Stimulated activated CD4-positive, alpha-beta T cell treated with anti-CD3 and anti-CD28 coated beads, Interleukin-12 subunit alpha, Interleukin-12 subunit beta, amount 100 ng/mL, for 48 hours (primary cell): ENCODE data around the gene BRAP.
A peak's percentile ranks its signal among the peaks of the same experiment; 100 is the strongest.
"Not testable (repeated sequence)": the region's sequence is repeated elsewhere in the genome, so short reads cannot be mapped to it uniquely, and the experiment has no call there.

ENCODE experiments used
- DNase-seq, 3 donors: peaks; one replicate each; pipeline ENCODE4 v3.0.0-alpha.2; 2020; ENCODE audit warnings: low read depth in 2 of 3, low spot score in 1 of 3

BRAP gene, protein sequence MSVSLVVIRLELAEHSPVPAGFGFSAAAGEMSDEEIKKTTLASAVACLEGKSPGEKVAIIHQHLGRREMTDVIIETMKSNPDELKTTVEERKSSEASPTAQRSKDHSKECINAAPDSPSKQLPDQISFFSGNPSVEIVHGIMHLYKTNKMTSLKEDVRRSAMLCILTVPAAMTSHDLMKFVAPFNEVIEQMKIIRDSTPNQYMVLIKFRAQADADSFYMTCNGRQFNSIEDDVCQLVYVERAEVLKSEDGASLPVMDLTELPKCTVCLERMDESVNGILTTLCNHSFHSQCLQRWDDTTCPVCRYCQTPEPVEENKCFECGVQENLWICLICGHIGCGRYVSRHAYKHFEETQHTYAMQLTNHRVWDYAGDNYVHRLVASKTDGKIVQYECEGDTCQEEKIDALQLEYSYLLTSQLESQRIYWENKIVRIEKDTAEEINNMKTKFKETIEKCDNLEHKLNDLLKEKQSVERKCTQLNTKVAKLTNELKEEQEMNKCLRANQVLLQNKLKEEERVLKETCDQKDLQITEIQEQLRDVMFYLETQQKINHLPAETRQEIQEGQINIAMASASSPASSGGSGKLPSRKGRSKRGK

DNA sequence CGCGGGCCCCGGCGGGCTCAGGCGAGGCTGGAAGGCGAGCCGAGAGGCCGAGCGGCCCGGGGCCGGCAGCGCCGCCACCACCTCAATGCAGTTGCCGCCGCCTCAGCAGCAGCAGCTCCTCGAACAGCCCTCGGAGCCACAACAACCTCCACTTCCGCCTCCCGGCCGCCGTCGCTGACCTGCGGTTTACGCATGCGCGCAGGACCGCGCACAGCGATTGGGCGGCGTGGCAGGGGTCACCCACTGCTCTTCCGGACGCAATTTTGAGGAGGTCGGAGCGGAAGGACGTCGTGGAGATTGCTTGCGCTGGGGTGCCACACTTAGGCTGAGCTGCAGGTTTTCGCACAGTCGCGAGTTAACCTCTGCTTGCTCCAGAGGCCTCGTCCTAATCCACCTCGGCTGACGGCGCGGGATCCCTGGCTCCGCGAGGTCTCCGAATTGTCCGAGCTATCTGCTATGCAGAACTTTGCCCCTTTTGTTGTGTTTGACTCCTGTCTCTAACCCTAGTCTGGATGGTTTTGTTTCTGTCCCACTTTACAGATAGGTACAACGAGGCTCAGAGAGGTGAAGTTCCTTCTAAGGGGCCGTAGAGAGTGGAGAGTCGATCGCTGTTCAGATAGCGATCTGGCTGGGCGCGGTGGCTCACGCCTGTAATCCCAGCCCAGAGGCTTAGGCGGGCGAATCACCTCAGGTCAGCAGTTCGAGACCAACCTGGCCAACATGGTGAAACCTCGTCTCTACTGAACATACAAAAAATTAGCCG lies at the start of gene BRAP, which contains the start of gene ACAD10:
Gene BRAP (minus strand): TSS at position 146 of the 763 bp plus-strand sequence. CDS start 164 bp downstream, outside the sequence.
Gene ACAD10 (plus strand): TSS at position 243 of the 763 bp plus-strand sequence. CDS start 6,657 bp downstream, outside the sequence.
- peak; percentile 87 to 90 (median 88) for DNase-seq

DNA sequence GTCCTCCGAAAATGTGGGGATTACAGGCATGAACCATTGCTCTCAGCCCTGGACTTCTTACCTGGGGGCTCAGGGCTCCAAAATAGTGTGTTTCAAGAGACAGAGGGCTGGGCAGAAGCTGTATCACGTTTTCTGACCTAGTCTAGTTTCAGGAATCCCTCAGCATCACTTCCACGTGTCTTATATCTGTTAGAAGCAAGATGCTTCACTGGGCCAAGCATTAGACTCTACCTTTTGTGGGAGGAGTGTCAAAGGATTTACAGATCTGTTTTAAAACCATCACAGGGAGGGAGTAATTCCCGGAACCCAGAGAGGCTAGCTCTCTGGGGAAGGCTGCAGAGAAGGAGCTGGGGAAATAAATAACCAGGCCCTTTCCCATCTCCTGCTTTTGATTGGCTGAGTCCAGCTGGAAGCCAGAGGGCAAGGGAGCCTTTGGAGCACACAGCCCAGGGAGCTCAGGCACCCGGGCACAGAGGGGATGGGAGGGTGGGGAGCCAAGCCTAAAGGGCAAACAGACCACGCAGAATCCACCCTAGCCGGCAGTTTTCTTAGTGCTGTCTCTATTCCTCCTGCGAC lies 47.7 kb upstream of the BRAP start:
- DNase-seq = no peak

DNA sequence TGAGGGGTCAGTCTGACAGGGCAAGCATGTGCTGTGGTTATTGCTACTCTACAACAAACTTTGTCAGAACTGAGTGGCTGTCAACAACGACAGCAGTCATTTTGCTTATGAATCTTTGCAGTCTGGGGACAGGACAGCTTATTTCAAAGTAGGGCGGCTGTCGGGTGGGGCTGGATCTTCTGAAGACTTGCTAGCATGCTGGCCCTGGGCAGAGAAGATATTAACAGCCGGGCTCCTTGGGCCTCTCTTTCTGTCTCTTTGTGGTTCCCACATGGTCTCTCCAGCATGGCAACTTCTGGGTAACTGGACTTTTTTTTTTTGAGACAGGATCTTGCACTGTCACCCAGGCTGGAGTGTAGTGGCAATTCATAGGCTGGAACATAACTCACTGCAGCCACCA lies 47.0 kb upstream of the BRAP start:
- no peak for DNase-seq

DNA sequence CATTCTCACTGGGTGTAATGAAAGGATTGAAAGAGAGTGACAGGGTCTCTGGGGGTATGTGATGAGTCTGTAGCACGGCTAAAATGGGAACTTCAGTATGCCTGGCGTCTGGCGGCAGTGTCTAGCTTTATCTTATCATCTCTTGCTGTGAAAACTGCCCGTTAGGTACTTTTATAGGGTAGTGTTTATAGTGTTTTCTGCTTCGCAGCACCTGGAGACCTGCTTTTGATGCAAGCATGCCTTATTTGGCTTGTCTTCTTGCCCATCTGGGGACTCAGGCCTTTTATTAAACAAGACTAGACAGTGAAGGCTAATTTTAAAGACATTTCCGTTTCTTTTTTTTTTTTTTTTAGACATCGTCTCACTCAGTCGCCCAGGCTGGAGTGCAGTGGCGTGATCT lies 44.7 kb upstream of the BRAP start:
- DNase-seq = no peak

DNA sequence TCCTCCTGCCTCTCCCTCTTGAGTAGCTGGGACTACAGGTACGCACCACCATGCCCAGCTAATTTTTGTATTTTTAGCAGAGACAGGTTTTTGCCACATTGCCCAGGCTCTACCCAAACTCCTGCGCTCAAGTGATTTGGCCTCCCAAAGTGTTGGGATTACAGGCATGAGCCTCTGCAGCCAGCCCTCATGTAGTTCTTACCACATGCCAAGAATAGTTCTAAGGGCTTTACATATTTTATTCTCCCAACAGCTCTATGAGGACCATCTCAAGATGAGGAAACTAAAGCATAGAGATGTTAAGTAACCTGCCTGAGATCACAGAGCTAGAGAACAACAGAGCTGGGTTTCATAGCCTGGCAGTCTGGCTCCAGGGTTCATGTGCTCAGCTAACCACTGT lies 43.0 kb upstream of the BRAP start:
- DNase-seq = no peak

DNA sequence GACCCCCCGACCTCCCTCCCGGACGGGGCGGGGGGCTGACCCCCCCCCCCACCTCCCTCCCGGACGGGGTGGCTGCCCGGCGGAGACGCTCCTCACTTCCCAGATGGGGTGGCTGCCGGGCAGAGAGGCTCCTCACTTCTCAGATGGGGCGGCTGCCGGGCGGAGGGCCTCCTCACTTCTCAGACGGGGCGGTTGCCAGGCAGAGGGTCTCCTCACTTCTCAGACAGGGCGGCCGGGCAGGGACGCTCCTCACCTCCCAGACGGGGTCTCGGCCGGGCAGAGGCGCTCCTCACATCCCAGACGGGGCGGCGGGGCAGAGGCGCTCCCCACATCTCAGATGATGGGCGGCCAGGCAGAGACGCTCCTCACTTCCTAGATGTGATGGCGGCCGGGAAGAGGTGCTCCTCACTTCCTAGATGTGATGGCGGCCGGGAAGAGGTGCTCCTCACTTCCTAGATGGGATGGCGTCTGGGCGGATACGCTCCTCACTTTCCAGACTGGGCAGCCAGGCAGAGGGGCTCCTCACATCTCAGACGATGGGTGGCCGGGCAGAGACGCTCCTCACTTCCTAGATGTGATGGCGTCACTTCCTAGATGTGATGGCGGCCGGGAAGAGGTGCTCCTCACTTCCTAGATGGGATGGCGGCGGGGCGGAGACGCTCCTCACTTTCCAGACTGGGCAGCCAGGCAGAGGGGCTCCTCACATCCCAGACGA lies 38.0 kb upstream of the BRAP start:
- not testable (repeated sequence) for DNase-seq

DNA sequence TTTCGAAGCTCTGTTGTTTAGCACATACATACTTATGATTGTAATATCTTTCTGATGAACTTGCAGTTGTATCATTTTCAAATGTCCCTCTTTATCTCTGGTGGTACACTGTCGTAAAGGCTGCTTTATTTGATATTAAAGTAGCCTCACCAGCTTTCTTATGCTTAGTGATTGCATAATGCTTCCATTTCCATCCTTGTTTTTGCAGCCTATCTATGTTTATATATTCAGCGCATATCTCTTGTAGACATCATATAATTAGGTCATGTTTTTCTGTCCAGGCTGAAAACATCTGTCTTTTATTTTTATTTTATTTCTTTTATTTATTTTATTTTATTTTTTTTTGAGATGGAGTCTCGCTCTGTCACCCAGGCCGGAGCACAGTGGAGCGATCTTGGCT lies 34.7 kb upstream of the BRAP start:
- no peak for DNase-seq

DNA sequence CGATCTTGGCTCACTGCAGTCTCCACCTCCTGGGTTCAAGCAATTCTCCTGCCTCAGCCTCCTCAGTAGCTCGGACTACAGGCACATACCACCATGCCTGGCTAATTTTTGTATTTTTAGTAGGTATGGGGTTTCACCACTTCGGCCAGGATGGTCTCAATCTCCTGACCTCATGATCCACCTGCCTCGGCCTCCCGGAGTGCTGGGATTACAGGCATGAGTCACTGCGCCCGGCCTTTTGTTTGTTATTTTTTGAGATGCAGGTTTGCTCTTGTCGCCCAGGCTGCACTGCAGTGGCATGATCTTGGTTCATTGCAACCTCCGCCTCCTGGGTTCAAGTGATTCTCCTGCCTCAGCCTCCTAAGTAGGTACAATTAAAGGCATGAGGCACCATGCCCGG lies 33.6 kb upstream of the BRAP start:
- DNase-seq = not testable (repeated sequence)

DNA sequence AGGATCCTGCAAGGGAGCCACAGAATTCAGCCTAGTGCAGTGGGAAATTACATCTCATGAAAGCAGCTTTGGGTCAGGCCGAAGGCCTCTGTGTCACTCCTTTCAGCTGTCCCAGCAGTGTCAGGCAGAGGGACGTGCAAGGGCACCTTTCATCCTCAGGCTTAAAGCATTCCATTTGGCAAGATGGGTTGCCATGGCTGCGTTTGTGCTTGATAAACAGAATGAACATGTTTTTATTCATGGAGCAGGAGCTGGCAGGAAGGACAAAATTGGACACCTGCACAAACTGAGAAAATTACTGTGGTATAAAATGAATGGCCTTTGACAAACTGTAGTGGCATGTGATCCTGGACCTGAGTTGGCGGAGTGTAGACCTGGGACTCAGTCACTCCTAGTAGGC lies 29.5 kb upstream of the BRAP start:
- no peak for DNase-seq

DNA sequence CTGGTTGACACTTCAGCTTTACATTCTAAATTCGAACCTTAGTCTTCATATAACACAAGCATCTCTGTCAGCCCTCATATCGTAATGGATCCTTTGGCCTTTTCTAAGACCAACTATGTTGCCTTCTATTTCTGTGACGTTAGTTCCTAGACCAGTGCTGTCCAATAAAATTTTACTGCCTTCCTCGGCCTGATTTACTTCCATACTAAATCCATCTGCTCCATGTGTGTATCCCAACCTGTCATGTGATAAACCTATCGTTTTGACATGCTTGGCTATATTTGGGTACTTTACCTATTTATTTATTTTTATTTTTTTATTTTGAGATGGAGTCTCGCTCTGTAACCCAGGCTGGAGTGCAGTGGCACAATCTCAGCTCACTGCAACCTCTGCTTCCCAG lies 20.4 kb upstream of the BRAP start:
- DNase-seq = no peak

DNA sequence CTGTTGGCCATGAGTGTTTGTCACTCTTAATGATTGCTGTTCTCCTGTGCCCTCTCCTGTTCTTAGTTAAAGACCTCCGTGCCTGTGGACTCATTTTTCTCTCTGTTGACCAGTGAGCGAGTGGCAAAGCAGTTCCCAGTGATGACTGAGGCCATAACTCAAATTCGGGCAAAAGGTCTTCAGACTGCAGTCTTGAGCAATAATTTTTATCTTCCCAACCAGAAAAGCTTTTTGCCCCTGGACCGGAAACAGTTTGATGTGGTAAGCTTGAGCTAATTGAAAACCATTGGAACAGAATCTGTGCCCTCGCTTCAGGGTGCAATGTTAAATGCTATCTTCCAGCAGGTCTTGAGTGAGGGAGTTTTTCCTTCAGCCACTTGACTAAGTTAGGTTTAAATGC lies 19.9 kb upstream of the BRAP start:
- no peak for DNase-seq

DNA sequence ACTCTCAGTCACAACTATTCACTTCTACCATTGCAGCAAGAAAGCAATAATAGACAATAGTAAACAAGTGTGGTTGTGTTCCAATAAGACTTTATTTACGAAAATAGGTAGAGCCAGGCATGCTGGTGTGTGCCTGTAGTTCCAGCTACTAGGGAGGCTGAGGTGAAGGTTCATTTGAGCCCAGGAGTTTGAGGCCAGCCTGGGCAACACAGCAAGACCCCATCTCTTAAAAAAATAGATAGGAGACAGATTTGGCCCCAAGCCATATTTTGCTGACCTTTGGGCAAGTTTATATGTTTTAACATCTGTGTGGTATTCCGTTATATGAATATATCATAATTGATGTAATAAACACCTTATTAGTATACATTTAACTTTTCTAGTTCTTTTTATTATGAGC lies 14.2 kb upstream of the BRAP start:
- DNase-seq = no peak

DNA sequence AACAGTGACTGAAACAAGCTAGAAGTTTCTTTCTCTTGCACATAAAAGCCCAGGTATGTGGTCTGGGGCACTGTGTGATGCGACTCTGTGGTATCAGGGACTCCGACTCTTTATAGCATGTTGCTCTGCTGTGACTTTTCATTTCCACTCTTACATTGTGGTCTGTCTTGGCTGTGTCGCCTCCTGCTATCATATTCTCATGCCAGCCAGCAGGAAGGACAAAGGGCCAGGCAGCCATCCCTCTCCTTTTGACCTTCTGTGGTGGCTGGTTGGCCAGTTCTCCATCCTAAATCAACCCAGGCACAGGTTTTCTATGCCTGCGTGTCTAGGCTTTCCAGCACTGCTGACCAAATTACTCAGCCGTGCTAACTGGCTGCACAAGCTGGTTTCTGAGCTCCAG lies 8.1 kb upstream of the BRAP start:
- DNase-seq = no peak

DNA sequence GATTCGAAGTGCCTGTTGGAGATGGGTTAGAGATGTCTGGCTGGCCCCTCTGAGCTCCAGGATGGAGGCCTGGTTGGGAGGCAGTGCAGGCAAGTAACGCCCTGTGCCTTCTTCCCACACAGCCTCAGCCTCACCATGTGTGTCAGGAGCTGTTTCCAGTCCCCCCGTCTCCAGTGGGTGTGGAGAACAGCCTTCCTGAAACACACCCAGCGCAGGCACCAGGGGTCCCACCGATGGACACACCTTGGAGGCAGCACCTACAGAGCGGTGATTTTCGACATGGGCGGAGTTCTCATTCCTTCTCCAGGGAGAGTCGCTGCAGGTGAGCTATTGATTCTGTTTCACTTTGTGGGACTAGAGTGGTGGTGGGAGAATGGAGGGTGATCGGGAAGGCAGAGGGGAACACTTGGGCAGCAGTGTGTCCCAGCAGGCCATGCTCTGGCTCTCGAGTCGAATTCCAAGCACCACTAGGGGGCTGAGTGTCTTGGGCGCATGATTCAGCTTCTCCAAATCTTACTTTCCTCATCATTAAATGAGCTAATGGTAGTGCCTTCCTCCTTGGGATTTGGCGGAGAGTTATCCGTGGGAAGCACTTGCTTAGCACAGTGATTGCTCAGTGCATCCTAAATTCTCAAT lies 6.9 kb upstream of the BRAP start:
- no peak for DNase-seq

DNA sequence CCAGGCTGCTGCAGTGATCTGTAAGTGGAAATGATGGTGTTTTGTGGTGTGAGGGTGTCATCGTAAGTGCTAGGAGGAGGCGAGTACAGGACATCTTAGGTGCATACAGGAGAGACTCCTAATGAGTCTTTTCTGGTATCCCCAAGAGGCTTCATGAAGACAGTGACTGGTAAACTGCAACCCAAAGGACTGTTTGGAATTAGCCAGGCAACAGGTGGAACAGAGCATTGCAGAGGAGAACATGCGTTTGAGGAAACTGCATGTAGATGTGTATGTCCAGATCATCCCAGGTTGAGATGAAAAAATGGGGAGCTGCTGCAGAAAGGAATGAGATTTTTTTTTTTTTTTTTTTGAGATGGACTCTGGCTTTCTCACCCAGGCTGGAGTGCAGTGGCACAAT lies 5.5 kb upstream of the BRAP start:
- DNase-seq = no peak

DNA sequence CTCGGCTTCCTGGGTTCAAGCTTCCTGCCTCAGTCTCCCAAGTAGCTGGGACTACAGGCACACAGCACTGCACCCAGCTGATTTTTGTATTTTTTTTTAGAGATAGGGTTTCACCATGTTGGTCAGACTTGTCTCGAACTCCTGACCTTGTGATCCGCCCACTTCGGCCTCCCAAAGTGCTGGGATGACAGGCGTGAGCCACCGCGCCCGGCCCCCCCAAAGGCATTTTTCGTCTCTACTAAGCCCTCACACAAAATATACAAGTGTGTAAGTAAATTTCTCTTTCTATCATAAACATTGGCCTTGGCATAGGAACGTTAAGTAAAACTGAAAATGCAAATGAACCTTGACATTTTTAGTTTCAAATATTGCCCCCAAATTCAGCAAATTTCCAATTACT lies 2.2 kb upstream of the BRAP start:
- DNase-seq = no peak

DNA sequence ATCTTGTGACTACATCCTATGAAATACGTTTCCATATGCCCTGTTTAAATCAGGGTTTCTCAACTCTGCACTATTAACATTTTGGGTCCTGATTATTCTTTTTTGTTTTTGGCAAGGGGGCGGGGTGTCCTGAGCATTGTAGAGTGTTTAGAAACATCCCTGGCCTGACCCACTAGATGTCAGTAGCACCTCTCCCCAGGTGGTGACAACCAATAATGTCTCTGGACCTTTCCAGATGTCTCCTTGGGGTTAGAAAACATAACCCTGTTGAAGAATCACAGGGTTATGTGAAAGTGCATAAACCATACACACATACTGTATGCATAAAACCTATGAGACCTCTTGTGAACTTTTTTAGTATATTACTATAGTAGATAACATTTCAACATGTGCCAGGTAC lies 1.5 kb upstream of the BRAP start:
- no peak for DNase-seq

DNA sequence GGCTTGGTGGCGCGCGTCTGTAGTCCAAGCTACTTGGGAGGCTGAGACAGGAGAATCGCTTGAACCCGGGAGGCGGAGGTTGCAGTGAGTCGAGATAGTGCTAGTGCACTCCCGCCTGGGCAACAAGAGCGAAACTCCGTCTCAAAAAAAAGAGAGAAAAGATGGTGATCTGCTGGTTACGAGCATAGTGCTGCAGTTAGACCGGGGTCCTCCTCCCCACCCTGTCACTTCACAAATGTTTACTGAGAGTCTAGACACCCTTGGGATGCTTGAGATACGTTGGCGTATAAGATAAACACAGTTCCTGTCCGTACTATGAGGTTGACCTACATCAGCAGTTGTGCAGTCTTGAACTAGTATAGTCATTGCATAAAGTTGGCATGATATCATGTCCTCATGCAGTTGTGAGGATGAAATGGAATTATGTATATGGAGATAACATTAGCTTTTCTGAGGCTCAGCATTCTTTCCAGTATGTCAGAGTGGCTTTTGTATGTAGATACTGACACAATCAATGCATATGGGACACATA lies 884 bp upstream of the BRAP start:
- DNase-seq = no peak

DNA sequence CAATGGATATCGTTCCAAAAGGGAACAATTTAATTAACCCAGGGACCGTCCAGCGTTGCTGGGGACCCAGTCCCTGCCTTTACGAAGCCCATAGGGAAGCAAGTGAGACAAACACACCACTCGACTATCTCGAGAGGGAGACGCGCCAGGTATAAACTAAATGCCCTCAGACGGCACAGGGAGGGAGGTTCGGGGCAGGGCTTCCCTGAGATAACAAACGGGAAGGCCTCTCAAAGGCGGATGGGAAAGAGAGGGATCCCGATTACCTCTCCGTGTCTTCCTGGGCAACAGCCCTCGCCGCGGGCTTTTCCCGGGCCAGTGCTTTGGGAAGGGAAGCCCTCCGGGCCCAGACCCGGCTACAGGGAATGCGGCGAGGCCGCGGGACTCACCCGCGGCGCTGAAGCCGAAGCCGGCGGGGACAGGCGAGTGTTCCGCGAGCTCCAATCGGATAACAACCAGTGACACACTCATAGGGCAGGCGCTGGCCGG lies 390 bp downstream of the BRAP start:
- DNase-seq = peak in 2 of 3 donors; percentile 2 to 5
